ENCODE measurements around the gene FNBP1. TPM values are rescaled to one million over a fixed set of nuclear protein-coding genes. Genes with fewer than 3 reads are reported as not detected.

Gene FNBP1
- total RNA-seq, 1 experiment from 2014 or later: 30.8 TPM

- H3K4me3 ChIP-seq (ENCODE audit: low read length): no peak overlapping the region
- H4K20me1 ChIP-seq (ENCODE audit: low read length): no peaks in the 10 kb centered on the region
- H3K4me2 ChIP-seq (ENCODE audit: low read length): no peak overlapping the region
- H3F3A ChIP-seq (ENCODE audit: low read length, unreplicated experiment): no peaks in the 10 kb centered on the region
- CTCF ChIA-PET: no interaction called here
- H3K27ac ChIP-seq (ENCODE audit: low read length): no peak overlapping the region
- ATAC-seq (no peak), DNase-seq (no peak)
- no peaks in the 10 kb centered on the region for H3K27me3 ChIP-seq (ENCODE audit: low read length)
- H3K36me3 ChIP-seq (ENCODE audit: low read depth, low read length): no peaks in the 10 kb centered on the region
- no peaks in the 10 kb centered on the region for H3K9me3 ChIP-seq (ENCODE audit: low read length)
- peaks cover 15% of the 10 kb centered on the region for H3K4me1 ChIP-seq (ENCODE audit: insufficient read depth, low read length)
- H3K9ac ChIP-seq (ENCODE audit: low read length): no peak overlapping the region
- POLR2A ChIA-PET (ENCODE audit: unreplicated experiment): interaction anchor here (0.6 kb wide), 1 partner anchor 192 kb away, joined by 4 read pairs; no protein-coding TSS in a partner anchor
- intact Hi-C loops (cut with micrococcal nuclease): no loop called here
- H3K9me2 ChIP-seq (replicated peaks; ENCODE audit: low read length): no peaks in the 10 kb centered on the region
- TF ChIP-seq, protein P1, sequence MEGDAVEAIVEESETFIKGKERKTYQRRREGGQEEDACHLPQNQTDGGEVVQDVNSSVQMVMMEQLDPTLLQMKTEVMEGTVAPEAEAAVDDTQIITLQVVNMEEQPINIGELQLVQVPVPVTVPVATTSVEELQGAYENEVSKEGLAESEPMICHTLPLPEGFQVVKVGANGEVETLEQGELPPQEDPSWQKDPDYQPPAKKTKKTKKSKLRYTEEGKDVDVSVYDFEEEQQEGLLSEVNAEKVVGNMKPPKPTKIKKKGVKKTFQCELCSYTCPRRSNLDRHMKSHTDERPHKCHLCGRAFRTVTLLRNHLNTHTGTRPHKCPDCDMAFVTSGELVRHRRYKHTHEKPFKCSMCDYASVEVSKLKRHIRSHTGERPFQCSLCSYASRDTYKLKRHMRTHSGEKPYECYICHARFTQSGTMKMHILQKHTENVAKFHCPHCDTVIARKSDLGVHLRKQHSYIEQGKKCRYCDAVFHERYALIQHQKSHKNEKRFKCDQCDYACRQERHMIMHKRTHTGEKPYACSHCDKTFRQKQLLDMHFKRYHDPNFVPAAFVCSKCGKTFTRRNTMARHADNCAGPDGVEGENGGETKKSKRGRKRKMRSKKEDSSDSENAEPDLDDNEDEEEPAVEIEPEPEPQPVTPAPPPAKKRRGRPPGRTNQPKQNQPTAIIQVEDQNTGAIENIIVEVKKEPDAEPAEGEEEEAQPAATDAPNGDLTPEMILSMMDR (conservative IDR thresholded peaks at IDR 0.05; ENCODE audit: low read depth, low read length): no peak
- TF ChIP-seq EZH2 (IDR thresholded peaks at IDR 0.05; ENCODE audit: low read length, unreplicated experiment): no peak
- TF ChIP-seq EZH2phosphoT487 (IDR thresholded peaks at IDR 0.05; ENCODE audit: borderline replicate concordance, low read length): no peak
- H3K79me2 ChIP-seq (ENCODE audit: low read length): no peaks in the 10 kb centered on the region
- no peak overlapping the region for H2AFZ ChIP-seq (ENCODE audit: low read length)
- no TSS peak for BruUV-seq (replicated peaks)
These were observed 135.8 kb downstream of the FNBP1 start for GRCh38 chr9:129907201-129907600.

DNA sequence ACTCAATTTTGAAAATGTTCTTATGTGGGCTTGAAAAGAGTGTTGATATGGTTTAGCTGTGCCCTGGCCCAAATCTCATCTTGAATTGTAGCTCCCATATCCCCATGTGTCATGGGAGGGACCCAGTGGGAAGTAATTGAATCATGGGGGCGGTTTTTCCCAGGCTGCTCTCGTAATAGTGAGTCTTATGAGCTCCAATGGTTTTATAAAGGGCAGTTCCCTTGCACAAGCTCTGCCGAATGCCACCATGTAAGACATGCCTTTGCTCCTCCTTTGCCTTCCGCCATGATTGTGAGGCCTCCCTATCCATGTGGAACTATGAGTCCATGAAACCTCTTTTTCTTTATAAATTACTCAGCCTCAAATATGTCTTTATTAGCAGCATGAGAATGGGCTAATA lies 136.7 kb downstream of the FNBP1 start:
- intact Hi-C loops (cut with micrococcal nuclease): no loop called here
- Histone ChIP-seq H3K9me3 (ENCODE audit: low read length) (no peaks in the 10 kb centered on the region), H3K36me3 (ENCODE audit: low read depth, low read length) (no peaks in the 10 kb centered on the region), H3K27ac (ENCODE audit: low read length) (no peak overlapping the region), H3K4me3 (ENCODE audit: low read length) (no peak overlapping the region), H3K79me2 (ENCODE audit: low read length) (no peaks in the 10 kb centered on the region), H3K9me2 (replicated peaks; ENCODE audit: low read length) (no peaks in the 10 kb centered on the region), H3K4me1 (ENCODE audit: insufficient read depth, low read length) (peaks cover 14% of the 10 kb centered on the region), H2AFZ (ENCODE audit: low read length) (no peak overlapping the region), H3F3A (ENCODE audit: low read length, unreplicated experiment) (no peaks in the 10 kb centered on the region), H3K4me2 (ENCODE audit: low read length) (no peak overlapping the region), H4K20me1 (ENCODE audit: low read length) (no peaks in the 10 kb centered on the region), H3K27me3 (ENCODE audit: low read length) (no peaks in the 10 kb centered on the region), H3K9ac (ENCODE audit: low read length) (no peak overlapping the region)
- no peak for ATAC-seq
- POLR2A ChIA-PET (ENCODE audit: unreplicated experiment): no interaction called here
- CTCF ChIA-PET: no interaction called here
- no peak for DNase-seq
- BruUV-seq (replicated peaks): no TSS peak
- no peak for TF ChIP-seq EZH2phosphoT487 (IDR thresholded peaks at IDR 0.05; ENCODE audit: borderline replicate concordance, low read length)
- TF ChIP-seq, protein P1 (conservative IDR thresholded peaks at IDR 0.05; ENCODE audit: low read depth, low read length): no peak
- no peak for TF ChIP-seq EZH2 (IDR thresholded peaks at IDR 0.05; ENCODE audit: low read length, unreplicated experiment)

GRCh38 chr9:129904734-129905133 lies 138.3 kb downstream of the FNBP1 start:
- ATAC-seq (no peak), DNase-seq (no peak)
- no peak for TF ChIP-seq EZH2phosphoT487 (IDR thresholded peaks at IDR 0.05; ENCODE audit: borderline replicate concordance, low read length)
- no peak for TF ChIP-seq EZH2 (IDR thresholded peaks at IDR 0.05; ENCODE audit: low read length, unreplicated experiment)
- TF ChIP-seq, protein P1 (conservative IDR thresholded peaks at IDR 0.05; ENCODE audit: low read depth, low read length): no peak
- Histone ChIP-seq H3K79me2 (ENCODE audit: low read length) (no peaks in the 10 kb centered on the region), H2AFZ (ENCODE audit: low read length) (no peak overlapping the region), H3F3A (ENCODE audit: low read length, unreplicated experiment) (no peaks in the 10 kb centered on the region), H4K20me1 (ENCODE audit: low read length) (no peaks in the 10 kb centered on the region), H3K4me2 (ENCODE audit: low read length) (no peak overlapping the region), H3K27ac (ENCODE audit: low read length) (no peak overlapping the region), H3K9me3 (ENCODE audit: low read length) (no peaks in the 10 kb centered on the region), H3K4me3 (ENCODE audit: low read length) (no peak overlapping the region), H3K9me2 (replicated peaks; ENCODE audit: low read length) (no peaks in the 10 kb centered on the region), H3K27me3 (ENCODE audit: low read length) (no peaks in the 10 kb centered on the region), H3K9ac (ENCODE audit: low read length) (no peak overlapping the region), H3K4me1 (ENCODE audit: insufficient read depth, low read length) (peaks cover under 1% of the 10 kb centered on the region), H3K36me3 (ENCODE audit: low read depth, low read length) (0 out of 2 replicates have a peak, but pooled peaks cover 4% of the 10 kb centered on the region)
- intact Hi-C loops (cut with micrococcal nuclease): no loop called here
- BruUV-seq (replicated peaks): no TSS peak
- CTCF ChIA-PET: no interaction called here
- POLR2A ChIA-PET (ENCODE audit: unreplicated experiment): no interaction called here
